GM12873 (cell line): ENCODE data around the gene WDR81.

ENCODE experiments used
- CTCF ChIP-seq: IDR thresholded peaks from 2 replicates; pipeline ENCODE4 v1.5.1; 2012; ENCODE audit warnings: low read depth, mild to moderate bottlenecking, moderate library complexity, low read length, control low read depth; ENCODE audit not compliant: insufficient read depth; ENCODE audit errors: missing control alignments

Gene WDR81

GRCh38 chr17:1695365-1695764 is 29.1 kb upstream of the WDR81 start:
- TF ChIP-seq CTCF, result no peak

GRCh38 chr17:1697681-1698080 is 26.8 kb upstream of the WDR81 start:
- TF ChIP-seq CTCF, result no peak

GRCh38 chr17:1703063-1703462 is 21.4 kb upstream of the WDR81 start:
- no peak for TF ChIP-seq CTCF

GRCh38 chr17:1705004-1705403 is 19.5 kb upstream of the WDR81 start:
- no peak for TF ChIP-seq CTCF

GRCh38 chr17:1707107-1707506 is 17.4 kb upstream of the WDR81 start:
- TF ChIP-seq CTCF, result no peak

- no peak for TF ChIP-seq CTCF
Observed at GRCh38 chr17:1709403-1709951, 15.0 kb upstream of the WDR81 start.

GRCh38 chr17:1709971-1710806 is 14.3 kb upstream of the WDR81 start, which contains the start of gene TLCD2:
TLCD2 (minus strand) TSS chr17:1710377; CDS start chr17:1710242, 135 bp downstream.
- TF ChIP-seq CTCF, result no peak
